DMS114 treated with DMSO at 0.1 percent for 48 hours (cell line): ENCODE results near the gene ACAD10.
A peak's percentile ranks its signal among the peaks of the same experiment; 100 is the strongest.
"Not testable (repeated sequence)": the region's sequence is repeated elsewhere in the genome, so short reads cannot be mapped to it uniquely, and the experiment has no call there.

ENCODE experiments used
- DNase-seq: peaks from one replicate; lab custom pipeline; 2025; ENCODE audit not compliant: unreplicated experiment; lab: John Stamatoyannopoulos, UW

Gene ACAD10

DNA sequence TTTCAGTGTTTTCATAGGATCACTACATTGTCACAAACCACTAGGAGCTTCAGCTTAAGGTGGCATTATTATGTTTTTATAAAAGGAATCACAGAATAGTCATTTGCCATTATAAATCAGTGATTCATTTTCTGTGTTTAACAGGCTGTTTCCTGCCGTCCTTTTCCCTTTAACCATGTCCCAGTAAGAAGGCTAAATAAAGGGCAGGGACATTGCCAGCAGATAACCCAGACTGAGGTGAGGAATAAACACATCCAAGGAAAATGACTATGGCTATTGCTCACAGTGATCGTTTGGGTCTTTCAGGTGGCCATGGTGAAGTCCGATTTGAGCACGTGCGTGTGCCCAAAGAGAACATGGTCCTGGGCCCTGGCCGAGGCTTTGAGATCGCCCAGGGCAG, 63.0 kb downstream of the ACAD10 start:
- DNase-seq, result no peak

DNA sequence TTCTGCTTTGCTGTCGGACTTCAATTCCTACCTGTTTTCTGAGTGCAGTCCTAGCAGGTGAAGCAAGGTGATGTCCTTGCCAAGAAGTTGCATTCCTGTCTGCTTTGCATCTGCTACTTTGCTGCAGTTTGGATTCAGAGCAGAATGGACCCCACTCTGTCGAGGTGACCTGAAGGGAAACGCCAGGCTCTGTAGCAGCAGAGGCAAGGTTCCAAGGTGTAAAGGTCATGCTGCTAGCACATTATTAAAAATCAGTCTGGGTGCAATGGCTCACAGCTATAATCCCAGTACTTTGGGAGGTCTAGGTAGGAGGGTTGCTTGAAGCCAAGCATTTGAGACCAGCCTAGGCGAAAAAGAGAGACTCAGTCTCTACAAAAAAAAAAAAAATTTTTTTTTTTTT, 63.5 kb downstream of the ACAD10 start:
- DNase-seq, result no peak

DNA sequence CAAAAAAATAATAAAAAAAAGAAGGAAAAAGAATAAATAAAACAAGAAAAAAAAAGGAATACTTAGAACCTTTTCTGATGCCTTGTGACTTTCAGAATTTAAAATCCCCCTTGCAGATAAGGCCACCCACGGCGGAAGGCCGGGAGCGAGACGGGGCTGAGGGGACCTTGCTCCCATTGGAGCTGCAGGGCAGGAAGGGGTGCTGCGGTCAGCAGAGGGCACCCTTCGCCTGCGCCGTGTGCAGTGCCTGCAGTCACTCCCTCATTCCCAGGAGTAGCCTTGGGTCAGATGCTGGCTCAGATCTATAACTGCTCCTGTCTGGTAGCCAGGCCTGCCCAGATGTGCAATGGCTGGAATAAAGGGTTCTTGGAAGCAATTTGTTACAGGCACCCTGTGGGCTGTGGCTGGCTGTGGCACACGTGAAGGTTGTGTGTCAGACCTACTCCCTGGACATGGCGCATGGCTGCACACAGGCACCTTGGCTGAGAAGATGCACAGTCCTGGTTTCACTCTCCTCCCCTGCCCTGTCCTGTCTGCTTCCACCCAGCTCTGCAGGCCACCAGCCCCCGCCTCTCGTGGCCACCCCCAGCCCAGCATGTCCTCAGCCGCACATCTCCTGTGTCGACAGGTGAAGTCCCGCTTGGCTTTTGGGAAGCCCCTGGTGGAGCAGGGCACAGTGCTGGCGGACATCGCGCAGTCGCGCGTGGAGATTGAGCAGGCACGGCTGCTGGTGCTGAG, 67.5 kb downstream of the ACAD10 start:
- DNase-seq, result no peak

DNA sequence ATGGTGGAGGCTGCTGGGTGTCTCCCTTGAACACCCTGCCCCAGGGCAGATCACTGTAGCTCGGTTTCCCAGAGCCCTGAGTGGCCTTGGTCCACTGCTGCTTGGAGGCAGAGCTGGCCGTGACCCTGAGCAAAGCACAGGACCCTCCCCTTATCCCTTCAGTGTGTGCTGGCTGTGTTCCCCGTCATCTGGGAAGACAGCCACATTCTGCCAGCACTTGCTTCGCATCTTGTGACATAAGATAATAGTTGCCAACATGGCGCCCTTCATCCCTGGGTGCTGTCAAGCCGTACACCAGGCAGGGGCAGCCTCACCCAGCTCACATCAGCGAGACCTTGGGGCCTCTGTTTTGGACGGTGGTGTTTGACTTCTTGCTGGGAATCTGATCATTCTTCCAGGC, 68.8 kb downstream of the ACAD10 start:
- DNase-seq, result no peak

DNA sequence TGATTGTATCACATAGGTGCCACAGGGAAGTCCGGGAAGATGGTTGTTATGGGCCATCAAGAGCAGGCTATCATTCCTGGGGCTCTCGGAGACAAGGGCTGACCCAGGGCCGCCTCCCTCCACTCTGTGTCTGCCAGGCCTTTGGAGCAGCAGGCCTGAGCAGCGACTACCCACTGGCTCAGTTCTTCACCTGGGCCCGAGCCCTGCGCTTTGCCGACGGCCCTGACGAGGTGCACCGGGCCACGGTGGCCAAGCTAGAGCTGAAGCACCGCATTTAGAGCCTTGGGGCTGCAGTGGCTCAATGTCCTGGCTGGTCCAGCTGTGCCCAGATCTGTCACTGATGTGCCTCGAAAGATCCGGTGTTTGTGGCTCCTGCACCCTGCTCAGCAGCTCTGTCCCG, 70.3 kb downstream of the ACAD10 start:
- no peak for DNase-seq

DNA sequence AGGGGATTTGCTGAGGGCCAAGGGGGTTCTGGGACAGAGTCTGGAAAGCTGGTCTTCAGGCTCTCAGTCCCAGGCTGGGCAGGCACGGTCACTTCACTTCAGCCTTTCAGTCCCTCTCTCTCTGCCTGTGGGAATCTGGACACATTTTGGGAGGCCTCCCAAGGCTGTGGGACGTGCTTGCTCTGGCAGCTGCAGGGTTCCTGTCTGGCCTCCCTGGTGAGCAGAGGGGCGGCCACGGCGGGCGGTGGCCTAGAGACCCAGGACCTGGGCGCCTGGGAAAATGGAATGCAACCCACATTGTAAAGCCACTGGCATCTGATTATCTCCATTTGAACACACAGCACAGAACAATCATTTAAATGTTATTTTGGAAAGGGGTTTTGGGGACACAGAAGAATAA, 70.8 kb downstream of the ACAD10 start:
- DNase-seq, result no peak

DNA sequence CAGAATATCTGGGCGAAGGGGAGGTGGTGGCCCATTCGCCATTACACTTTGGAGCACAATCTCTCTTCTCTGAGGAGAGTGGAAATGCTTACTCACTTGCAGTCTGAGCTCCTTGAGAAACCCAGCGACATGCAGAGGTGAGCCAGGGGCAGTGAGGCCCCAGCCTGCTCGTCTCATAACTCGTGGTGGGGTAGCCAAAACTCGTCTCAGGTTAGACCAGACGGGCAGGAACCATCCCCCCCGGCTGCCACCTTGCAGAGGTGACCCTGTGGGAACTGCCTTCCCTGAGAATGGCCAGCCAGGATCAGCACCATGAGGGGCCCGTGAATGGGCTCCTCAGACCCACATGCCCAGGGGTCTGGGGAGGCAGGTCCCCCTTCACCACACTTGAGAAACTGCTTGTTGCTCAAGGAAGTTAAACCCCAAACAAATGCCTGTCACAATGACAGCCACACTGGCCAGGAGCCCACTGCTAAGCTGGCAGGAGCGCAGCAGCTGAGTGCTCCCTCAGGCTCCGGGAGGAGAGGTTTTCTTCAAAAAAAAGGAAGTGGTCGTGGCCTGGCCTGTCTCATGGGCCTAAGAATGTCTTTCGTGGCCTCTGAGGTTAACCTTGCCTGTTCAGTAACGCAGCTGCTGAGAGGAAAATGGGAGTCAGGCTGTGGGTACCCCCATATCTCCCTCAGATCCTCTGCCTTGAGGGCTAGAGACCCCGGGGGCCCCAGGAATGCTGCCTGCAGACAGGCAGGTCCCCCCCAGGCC, 71.7 kb downstream of the ACAD10 start:
- no peak for DNase-seq

DNA sequence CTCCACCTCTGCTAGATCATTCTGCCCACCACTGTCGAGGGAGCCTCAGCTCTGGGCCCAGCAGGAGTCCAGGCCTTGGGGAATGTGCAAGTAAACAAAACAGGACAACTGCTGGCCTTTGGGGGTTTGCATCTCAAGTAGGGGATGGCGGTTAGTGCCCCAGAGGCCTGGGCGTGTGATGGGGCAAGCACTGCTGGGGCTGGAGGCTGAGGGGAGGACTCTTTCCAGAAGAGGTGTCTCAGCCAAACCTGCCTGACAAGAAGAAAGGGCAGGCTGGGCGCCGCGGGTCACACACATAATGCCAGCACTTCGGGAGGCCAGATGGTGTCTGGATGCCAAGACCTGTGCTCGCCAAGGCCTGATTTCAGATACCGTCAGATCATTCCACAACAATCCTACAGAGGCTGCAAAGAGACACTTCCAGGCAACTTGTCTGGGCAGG, 72.3 kb downstream of the ACAD10 start:
- DNase-seq, result no peak

DNA sequence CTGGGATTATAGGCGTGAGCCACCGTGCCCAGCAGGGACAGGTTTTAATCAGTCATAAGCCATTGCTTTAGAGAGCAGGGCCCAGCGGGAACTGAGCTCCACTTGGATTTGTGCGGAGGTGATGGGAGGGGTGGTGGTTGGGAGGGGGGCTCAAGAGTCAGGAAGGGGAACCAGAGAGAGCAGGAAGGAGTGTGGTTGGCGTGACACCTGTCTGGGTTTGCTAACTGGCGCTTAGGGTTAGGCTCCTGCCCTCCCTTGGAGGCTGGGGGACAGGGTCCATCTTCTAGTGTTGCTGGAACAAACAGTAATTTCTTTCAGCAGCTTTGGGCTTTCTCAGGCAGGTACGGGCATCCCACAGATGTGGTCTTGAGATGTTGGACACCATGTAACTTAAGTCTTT, 73.4 kb downstream of the ACAD10 start:
- DNase-seq, result no peak

DNA sequence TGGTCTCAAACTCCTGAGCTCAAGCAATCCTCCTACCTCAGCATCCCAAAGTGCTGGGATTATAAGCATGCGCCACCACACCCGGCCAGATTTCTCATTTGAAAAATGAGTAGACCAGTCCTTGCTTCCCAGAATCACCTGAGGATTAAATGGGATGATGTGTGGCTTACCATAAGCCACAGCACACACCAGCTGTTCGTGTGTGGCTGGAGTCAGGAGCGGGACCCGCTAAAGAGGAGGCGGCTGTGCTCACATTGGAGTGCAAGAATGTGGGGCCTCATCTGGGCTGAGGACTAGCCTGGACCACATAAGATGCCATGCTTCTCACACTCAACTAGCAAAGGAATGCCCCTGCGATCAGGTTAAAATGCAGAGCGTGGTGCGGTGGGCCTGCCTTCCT, 74.1 kb downstream of the ACAD10 start:
- no peak for DNase-seq

DNA sequence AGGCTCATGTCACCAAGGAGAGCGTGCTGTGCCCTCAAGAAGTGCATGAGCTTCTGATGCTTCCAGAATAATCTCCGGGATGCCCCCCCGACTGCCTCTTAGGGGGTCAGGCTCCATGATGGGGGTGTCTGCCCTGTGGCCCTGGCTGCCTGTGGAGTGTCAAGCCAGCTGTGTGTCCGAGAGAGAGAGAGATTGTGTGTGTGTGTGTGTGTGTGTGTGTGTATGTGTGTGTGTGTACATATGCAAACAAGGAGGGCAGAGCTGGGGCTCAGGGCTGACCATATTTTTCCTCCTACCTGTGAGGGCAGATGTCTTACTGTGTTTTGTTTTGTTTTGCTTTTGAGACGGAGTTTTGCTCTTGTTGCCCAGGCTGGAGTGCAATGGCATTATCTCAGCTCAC, 75.2 kb downstream of the ACAD10 start:
- DNase-seq, result no peak

DNA sequence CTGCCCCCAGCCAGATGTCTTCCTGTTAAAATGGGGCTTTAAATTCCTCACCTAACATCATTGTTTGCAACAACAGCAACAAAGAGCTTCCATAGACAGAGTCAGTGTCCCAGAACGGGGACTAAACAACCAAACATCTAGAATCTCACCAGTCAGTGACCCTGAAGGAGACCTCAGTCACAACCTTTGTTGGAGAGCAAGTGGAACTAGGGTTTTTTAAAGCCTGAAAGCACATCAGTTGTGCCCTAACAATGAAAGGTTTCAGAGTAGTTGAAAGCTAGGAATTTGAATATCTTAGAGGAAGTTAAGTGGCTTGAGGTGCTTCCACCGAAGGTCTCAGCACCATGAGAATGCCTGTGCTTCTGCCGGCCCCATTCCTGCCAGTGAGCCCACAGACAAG, 75.9 kb downstream of the ACAD10 start:
- DNase-seq, result no peak

DNA sequence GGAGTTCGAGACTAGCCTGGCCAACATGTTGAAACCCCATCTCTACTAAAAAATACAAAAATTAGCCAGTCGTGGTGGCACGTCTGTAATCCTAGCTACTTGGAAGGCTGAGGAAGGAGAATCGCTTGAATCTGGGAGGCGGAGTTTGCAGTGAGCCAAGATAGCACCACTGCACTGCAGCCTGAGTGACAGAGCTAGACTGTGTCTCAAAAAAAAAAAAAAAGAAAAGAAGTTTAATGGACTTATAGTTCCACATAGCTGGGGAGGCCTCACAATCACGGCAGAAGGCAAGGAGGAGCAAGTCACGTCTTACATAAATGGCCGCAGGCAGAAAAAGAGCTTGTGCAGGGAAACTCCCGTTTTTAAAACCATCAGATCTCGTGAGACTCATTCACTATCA, 77.7 kb downstream of the ACAD10 start:
- not testable (repeated sequence) for DNase-seq

DNA sequence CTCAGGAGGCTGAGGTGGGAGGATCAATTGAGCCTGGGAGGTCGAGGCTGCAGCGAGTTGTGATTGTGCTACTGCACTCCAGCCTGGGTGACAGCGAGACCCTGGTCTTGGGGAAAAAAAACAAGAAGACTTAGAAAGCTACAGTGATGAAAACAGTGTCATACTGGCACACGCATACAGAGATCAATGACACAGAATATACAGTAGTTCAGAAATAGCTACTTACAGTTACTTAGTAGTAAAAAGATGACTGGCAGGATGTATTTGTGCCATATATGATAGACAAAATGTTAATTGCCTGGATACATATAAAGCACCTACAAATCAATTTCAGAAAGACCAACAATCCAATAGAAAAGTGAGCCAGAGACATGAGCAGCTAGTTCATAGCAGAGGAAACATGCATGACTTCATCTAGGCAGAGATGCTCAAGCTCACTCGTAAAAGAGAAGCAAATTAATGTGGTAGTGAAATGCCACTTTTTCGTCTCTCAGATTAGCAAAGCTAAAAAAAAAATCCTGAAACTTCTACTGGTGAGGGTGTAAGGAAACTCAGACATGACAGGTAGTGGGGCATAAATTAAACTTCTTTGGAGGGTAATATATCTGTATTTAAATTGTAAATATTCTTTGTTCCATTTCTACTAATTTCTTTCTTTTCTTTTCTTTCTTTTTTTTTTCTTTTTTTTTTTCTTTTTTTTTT, 78.4 kb downstream of the ACAD10 start:
- no peak for DNase-seq

DNA sequence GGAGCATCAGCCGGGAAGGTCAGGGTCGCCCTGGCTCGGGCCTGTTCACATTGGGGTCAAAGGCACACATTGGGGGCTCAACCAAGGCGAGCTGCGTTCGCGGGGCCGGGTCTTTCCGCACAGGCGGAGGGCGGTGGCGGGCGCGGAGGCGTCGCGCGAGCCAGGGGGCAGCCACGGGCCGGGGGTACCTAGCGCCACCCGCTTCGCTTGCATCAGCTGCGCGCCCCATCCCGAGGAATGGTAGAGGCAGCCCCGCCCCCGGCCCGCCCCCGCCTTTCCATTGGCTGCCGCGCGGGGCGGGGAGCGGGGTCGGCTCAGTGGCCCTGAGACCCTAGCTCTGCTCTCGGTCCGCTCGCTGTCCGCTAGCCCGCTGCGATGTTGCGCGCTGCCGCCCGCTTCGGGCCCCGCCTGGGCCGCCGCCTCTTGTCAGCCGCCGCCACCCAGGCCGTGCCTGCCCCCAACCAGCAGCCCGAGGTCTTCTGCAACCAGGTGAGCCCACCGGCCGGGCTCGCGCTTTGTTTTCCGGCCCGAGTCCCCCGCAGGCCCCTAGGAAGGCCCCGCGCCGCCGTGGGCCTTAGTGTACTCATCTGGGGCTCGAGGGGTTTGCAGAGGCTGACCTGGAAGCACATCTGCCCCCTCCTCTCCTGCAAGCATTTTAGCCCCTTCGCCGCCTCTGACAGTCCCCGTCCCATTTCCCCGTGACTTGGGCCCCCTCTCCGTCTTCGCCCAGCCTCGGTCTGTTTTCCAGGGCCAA, 80.9 kb downstream of the ACAD10 start, which contains the start of gene ALDH2:
TSS of gene ALDH2 (plus strand) at position 326 of the 754 bp plus-strand sequence. CDS start at position 376, 50 bp downstream.
- DNase-seq, result no peak

DNA sequence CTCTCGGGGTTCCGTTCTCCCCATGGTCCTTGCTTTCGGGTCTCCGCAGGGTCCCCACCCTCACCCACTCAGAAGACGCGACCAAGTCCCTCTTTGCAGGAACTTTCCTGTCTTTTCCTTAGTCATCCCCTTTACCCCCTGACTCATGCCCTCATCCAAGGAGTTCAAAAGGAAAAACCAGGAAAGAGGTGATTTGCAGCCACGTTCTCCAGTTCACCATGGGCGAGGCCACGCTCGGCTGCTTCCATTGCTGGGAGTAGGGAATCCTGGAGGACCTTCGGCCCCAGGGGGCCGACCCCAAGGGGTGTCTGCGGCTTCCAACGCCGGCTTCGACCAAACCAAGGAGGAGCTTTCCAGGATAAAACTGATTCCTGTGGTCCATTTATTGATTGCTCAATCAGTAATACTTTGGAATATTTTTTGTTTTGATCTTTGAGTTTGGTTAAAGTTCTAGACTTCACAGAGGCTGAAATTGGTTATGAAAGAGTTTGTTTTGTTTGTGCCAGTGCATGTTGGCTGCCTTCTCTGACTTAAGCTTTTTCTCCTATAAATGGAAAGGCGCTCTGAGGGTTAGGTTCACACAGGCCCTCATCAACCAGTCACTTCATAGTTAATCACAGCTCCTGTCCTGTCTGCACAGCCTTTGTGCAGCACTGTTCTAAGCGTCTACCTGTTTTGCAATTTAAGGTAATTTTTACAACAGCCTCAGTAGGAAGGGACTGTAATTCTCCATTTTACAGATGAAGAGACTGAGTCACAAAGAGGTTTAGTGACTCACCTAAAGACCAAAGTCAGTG, 81.7 kb downstream of the ACAD10 start:
- peak; percentile 28 for DNase-seq

DNA sequence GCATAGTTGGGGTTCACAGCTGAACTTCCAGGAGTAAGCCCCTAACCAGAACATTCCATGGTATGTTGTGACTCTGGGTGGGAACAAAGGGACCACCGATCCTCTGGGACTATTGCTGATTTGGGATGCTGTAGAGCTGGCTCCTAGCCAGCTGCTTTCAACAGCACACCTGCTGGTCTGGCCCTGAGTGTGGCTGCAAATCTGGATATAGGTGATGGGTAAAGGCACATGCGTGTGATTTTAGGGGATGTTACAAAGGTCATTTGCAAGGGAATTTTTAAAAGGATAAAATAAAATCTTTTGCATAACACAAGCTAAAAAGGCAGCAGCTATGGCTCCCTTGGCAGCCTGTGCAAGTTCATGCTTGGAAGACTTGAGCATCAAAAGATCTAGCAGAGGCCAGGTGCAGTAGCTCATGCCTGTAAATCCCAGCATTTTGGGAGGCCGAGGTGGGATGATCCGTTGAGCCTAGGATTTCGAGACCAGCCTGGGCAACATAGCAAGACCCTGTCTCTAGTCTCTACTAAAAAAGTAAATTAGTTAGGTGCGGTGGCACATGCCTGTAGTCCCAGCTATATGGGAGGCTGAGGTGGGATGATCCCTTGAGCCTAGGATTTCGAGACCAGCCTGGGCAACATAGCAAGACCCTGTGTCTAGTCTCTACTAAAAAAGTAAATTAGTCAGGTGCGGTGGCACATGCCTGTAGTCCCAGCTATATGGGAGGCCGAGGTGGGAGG, 82.5 kb downstream of the ACAD10 start:
- no peak for DNase-seq

DNA sequence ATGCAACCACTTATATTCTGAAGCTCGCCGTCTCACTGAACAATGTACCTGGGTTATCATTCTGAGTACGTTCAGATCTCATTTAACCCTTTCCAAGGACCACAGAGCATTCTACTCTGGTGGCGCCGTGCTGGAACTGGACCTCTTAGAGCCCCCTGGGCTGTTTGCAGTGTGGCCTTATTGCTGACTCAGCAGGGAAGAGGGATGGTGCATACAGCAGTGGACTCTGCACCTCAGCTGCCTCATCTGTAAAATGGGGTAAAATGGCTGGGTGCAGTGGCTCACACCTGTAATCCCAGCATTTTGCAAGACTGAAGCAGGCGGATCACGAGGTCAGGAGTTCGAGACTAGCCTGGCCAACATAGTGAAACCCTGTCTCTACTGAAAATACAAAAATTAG, 83.7 kb downstream of the ACAD10 start:
- no peak for DNase-seq

DNA sequence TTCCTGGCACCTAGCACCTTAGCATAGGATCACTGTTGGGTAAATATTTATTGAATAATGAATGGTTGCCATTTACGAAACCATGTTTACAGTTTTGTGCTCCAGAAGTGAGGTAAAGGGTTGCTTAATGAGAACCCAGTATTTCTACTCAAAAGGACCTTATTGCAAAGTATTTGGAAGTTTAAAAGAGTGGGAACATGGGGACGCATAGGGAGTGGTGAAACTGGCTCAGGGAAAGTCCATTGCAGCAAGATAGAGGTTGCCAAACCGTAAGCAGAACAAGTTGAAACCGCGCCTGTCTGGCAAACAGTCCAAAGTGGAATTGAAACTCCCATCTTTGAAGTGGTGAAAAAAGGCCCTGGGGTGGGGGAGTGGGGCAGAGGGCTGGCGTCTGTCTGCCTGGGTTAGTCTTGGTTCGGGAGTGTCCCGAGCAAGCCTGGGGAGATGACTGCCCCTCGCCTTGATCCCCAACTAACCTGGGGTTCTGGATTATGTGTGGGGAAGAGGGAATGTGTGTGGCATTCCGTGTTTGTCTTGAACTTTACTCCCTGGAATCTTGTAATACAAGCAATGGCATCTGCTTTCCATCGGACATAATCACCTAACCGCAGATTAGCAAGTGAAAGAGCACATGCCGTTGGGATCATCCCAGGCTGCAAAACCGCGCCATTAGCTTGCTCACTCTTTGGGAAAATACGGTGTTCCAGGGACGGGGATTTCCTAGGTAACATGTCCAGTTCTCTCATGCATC, 88.1 kb downstream of the ACAD10 start:
- DNase-seq, result no peak
